ENCODE data around the gene MS4A1. TPM values are rescaled to one million over a fixed set of nuclear protein-coding genes. Genes with fewer than 3 reads are reported as not detected.

Gene MS4A1
- total and polyA plus RNA-seq, 2 experiments from 2014 or later, result 0.13 TPM; not detected in 1

GRCh38 chr11:60477035-60477445, 21.4 kb downstream of the MS4A1 start:
- Histone ChIP-seq H3K27me3 (replicated peaks; ENCODE audit: insufficient read depth) (no peaks in the 10 kb centered on the region), H3K79me2 (ENCODE audit: insufficient read depth) (no peaks in the 10 kb centered on the region), H4K20me1 (ENCODE audit: insufficient read depth) (no peaks in the 10 kb centered on the region), H3K9me2 (ENCODE audit: insufficient read depth) (no peaks in the 10 kb centered on the region), H3K27ac (no peak overlapping the region), H3F3A (ENCODE audit: insufficient read depth) (no peaks in the 10 kb centered on the region), H3K4me2 (ENCODE audit: unreplicated experiment) (no peak overlapping the region), H3K9ac (no peak overlapping the region), H3K4me1 (ENCODE audit: insufficient read depth) (no peaks in the 10 kb centered on the region), H3K9me3 (ENCODE audit: low read depth) (no peaks in the 10 kb centered on the region), H3K36me3 (ENCODE audit: low read depth) (no peaks in the 10 kb centered on the region), H2AFZ (no peak overlapping the region), H3K4me3 (no peak overlapping the region)
- in situ Hi-C loops (cut with MboI), result no loop called here
- no peak for DNase-seq
- WGBS, 2 experiments (ENCODE audit: low coverage in 1 of 2, low lambda C conversion rate in 2 of 2, missing lambda C conversion rate in 2 of 2), result 24 to 29% methylated on average over 6 of the region's 6 CpGs
- TF ChIP-seq EZH2phosphoT487 (IDR thresholded peaks at IDR 0.05; ENCODE audit: insufficient read depth, low read depth) (no peak), EZH2 (IDR thresholded peaks at IDR 0.05; ENCODE audit: insufficient read depth, poor library complexity, severe bottlenecking) (no peak)

GRCh38 chr11:60482361-60482760, 26.7 kb downstream of the MS4A1 start:
- H3F3A ChIP-seq (ENCODE audit: insufficient read depth), result no peaks in the 10 kb centered on the region
- H3K27ac ChIP-seq, result no peak overlapping the region
- in situ Hi-C loops (cut with MboI), result no loop called here

GRCh38 chr11:60485987-60486386, 30.3 kb downstream of the MS4A1 start:
- no peaks in the 10 kb centered on the region for H3K9me2 ChIP-seq (ENCODE audit: insufficient read depth)
- H3K4me2 ChIP-seq (ENCODE audit: unreplicated experiment), result no peak overlapping the region
- 3 to 5% methylated on average over 5 of the region's 5 CpGs for WGBS, 2 experiments (ENCODE audit: low coverage in 1 of 2, low lambda C conversion rate in 2 of 2, missing lambda C conversion rate in 2 of 2)
- H3K27ac ChIP-seq, result no peak overlapping the region
- in situ Hi-C loops (cut with MboI), result no loop called here
- H3K79me2 ChIP-seq (ENCODE audit: insufficient read depth), result no peaks in the 10 kb centered on the region
- H3K27me3 ChIP-seq (replicated peaks; ENCODE audit: insufficient read depth), result no peaks in the 10 kb centered on the region
- H3K36me3 ChIP-seq (ENCODE audit: low read depth), result no peaks in the 10 kb centered on the region
- H3F3A ChIP-seq (ENCODE audit: insufficient read depth), result no peaks in the 10 kb centered on the region
- H3K4me3 ChIP-seq, result no peak overlapping the region
- no peak for DNase-seq
- no peak overlapping the region for H3K9ac ChIP-seq
- TF ChIP-seq EZH2phosphoT487 (IDR thresholded peaks at IDR 0.05; ENCODE audit: insufficient read depth, low read depth), result no peak
- no peak for TF ChIP-seq EZH2 (IDR thresholded peaks at IDR 0.05; ENCODE audit: insufficient read depth, poor library complexity, severe bottlenecking)
- no peaks in the 10 kb centered on the region for H3K4me1 ChIP-seq (ENCODE audit: insufficient read depth)
- H3K9me3 ChIP-seq (ENCODE audit: low read depth), result no peaks in the 10 kb centered on the region
- H2AFZ ChIP-seq, result no peak overlapping the region
- H4K20me1 ChIP-seq (ENCODE audit: insufficient read depth), result no peaks in the 10 kb centered on the region

More at GRCh38 chr11:60482361-60482760, 26.7 kb downstream of the MS4A1 start:
- H3K27me3 ChIP-seq (replicated peaks; ENCODE audit: insufficient read depth), result no peaks in the 10 kb centered on the region
- H2AFZ ChIP-seq, result no peak overlapping the region
- H3K9ac ChIP-seq, result no peak overlapping the region
- H3K4me3 ChIP-seq, result no peak overlapping the region
- no peak for DNase-seq
- no peaks in the 10 kb centered on the region for H3K9me2 ChIP-seq (ENCODE audit: insufficient read depth)
- no peaks in the 10 kb centered on the region for H3K4me1 ChIP-seq (ENCODE audit: insufficient read depth)
- 20 to 24% methylated on average over 2 of the region's 2 CpGs for WGBS, 2 experiments (ENCODE audit: low coverage in 1 of 2, low lambda C conversion rate in 2 of 2, missing lambda C conversion rate in 2 of 2)
- no peaks in the 10 kb centered on the region for H3K79me2 ChIP-seq (ENCODE audit: insufficient read depth)
- H3K4me2 ChIP-seq (ENCODE audit: unreplicated experiment), result no peak overlapping the region
- no peak for TF ChIP-seq EZH2phosphoT487 (IDR thresholded peaks at IDR 0.05; ENCODE audit: insufficient read depth, low read depth)
- TF ChIP-seq EZH2 (IDR thresholded peaks at IDR 0.05; ENCODE audit: insufficient read depth, poor library complexity, severe bottlenecking), result no peak
- no peaks in the 10 kb centered on the region for H3K9me3 ChIP-seq (ENCODE audit: low read depth)
- no peaks in the 10 kb centered on the region for H3K36me3 ChIP-seq (ENCODE audit: low read depth)
- no peaks in the 10 kb centered on the region for H4K20me1 ChIP-seq (ENCODE audit: insufficient read depth)

- Histone ChIP-seq H3F3A (ENCODE audit: insufficient read depth) (no peaks in the 10 kb centered on the region), H3K9me3 (ENCODE audit: low read depth) (no peaks in the 10 kb centered on the region), H3K4me1 (ENCODE audit: insufficient read depth) (no peaks in the 10 kb centered on the region), H3K36me3 (ENCODE audit: low read depth) (no peaks in the 10 kb centered on the region), H2AFZ (no peak within 1 kb of the TSS), H4K20me1 (ENCODE audit: insufficient read depth) (no peaks in the 10 kb centered on the region), H3K27me3 (replicated peaks; ENCODE audit: insufficient read depth) (no peaks in the 10 kb centered on the region), H3K9me2 (ENCODE audit: insufficient read depth) (no peaks in the 10 kb centered on the region), H3K4me3 (no peak within 1 kb of the TSS), H3K4me2 (ENCODE audit: unreplicated experiment) (no peak within 1 kb of the TSS), H3K79me2 (ENCODE audit: insufficient read depth) (no peaks in the 10 kb centered on the region), H3K9ac (no peak within 1 kb of the TSS), H3K27ac (no peak within 1 kb of the TSS)
- no peak for DNase-seq
- WGBS, 2 experiments (ENCODE audit: low coverage in 1 of 2, low lambda C conversion rate in 2 of 2, missing lambda C conversion rate in 2 of 2), result 22 to 30% methylated on average over 4 of the region's 4 CpGs
- TF ChIP-seq EZH2 (IDR thresholded peaks at IDR 0.05; ENCODE audit: insufficient read depth, poor library complexity, severe bottlenecking), result no peak
- no peak for TF ChIP-seq EZH2phosphoT487 (IDR thresholded peaks at IDR 0.05; ENCODE audit: insufficient read depth, low read depth)
- in situ Hi-C loops (cut with MboI), result no loop called here
Measured at GRCh38 chr11:60492488-60493009, 36.9 kb downstream of the MS4A1 start, which contains the start of gene MS4A12. Gene MS4A12, plus strand, starts transcription at chr11:60492778. Its CDS starts 4,541 bp downstream, at chr11:60497319.

Data from GM23248 (cell line).